Naive thymus-derived CD4-positive, alpha-beta T cell (primary cell): Measurements from ENCODE around the gene GVQW3. TPM values are rescaled to one million over a fixed set of nuclear protein-coding genes. Genes with fewer than 3 reads are reported as not detected.

ENCODE experiments used
- ATAC-seq: fragments of 150-1000 bp; cut with Tn5 transposase; 2 replicates; pipeline ENCODE4 v1.10.0; 2021; ENCODE audit warnings: mild to moderate bottlenecking, moderate library complexity
- CTCF ChIA-PET: fragments of 350-600 bp; sonication (Branson Sonifier 250); formaldehyde crosslinking; loops from one replicate; lab custom pipeline; 2021; ENCODE audit warnings: antibody characterized with exemption; lab: Charles Lee
- POLR2A ChIA-PET: fragments of 350-600 bp; sonication (Branson Sonifier 250); formaldehyde crosslinking; loops from one replicate; lab custom pipeline; 2021; ENCODE audit warnings: antibody characterized with exemption, inconsistent platforms; lab: Charles Lee
- DNase-seq, 9 donors: peaks; one replicate each; pipeline versions ENCODE4 v3.0.0 to v3.0.0-alpha.2; 2020 to 2022; ENCODE audit warnings: mixed read lengths in 1 of 9
- H3K27ac ChIP-seq: one replicate; pipeline ENCODE4 v1.7.0; 2013; ENCODE audit warnings: mild to moderate bottlenecking, low read depth, low read length, moderate library complexity
- H3K27me3 ChIP-seq, 2 donors: one replicate each; pipeline ENCODE4 v1.7.0; 2013; ENCODE audit warnings: low read length in 2 of 2, mild to moderate bottlenecking in 2 of 2, moderate library complexity in 2 of 2; ENCODE audit not compliant: control insufficient read depth in 2 of 2, insufficient read depth in 2 of 2
- H3K36me3 ChIP-seq, 3 experiments: 1 replicate in 2 of 3; 2 replicates in 1 of 3; pipeline ENCODE4 v1.7.0; 2013; ENCODE audit warnings: low read length in 3 of 3, mild to moderate bottlenecking in 3 of 3, moderate library complexity in 1 of 3; ENCODE audit not compliant: insufficient read depth in 3 of 3, control insufficient read depth in 2 of 3
- H3K4me1 ChIP-seq, 2 donors: one replicate each; pipeline ENCODE4 v1.7.0; 2013; ENCODE audit warnings: low read length in 2 of 2, mild to moderate bottlenecking in 2 of 2, moderate library complexity in 1 of 2; ENCODE audit not compliant: control insufficient read depth in 2 of 2, insufficient read depth in 2 of 2
- H3K4me3 ChIP-seq: 2 replicates; pipeline ENCODE4 v1.7.0; 2013; ENCODE audit warnings: mild to moderate bottlenecking, low read length
- H3K9me3 ChIP-seq, 3 experiments: 1 replicate in 2 of 3; 2 replicates in 1 of 3; pipeline ENCODE4 v1.7.0; 2013; ENCODE audit warnings: low read length in 3 of 3; ENCODE audit not compliant: control insufficient read depth in 2 of 3
- H3K27ac Mint-ChIP-seq, 9 donors: one replicate each; pipeline ENCODE4 v1.8.0; 2020 to 2022; ENCODE audit warnings: mixed read lengths in 9 of 9, mild to moderate bottlenecking in 8 of 9, moderate library complexity in 5 of 9, inconsistent platforms in 2 of 9
- H3K27me3 Mint-ChIP-seq, 5 donors: one replicate each; pipeline ENCODE4 v1.8.0; 2021 to 2022; ENCODE audit warnings: mixed read lengths in 5 of 5, mild to moderate bottlenecking in 1 of 5
- H3K36me3 Mint-ChIP-seq, 5 donors: one replicate each; pipeline ENCODE4 v1.8.0; 2020 to 2022; ENCODE audit warnings: mixed read lengths in 5 of 5, mild to moderate bottlenecking in 3 of 5, inconsistent platforms in 1 of 5
- H3K4me1 Mint-ChIP-seq, 7 donors: one replicate each; pipeline ENCODE4 v1.8.0; 2020 to 2022; ENCODE audit warnings: mixed read lengths in 7 of 7, mild to moderate bottlenecking in 3 of 7, inconsistent platforms in 1 of 7
- H3K4me3 Mint-ChIP-seq, 10 donors: one replicate each; pipeline ENCODE4 v1.8.0; 2020 to 2022; ENCODE audit warnings: mild to moderate bottlenecking in 10 of 10, mixed read lengths in 10 of 10, moderate library complexity in 6 of 10, inconsistent platforms in 2 of 10
- H3K9me3 Mint-ChIP-seq, 11 donors: one replicate each; pipeline ENCODE4 v1.8.0; 2020 to 2022; ENCODE audit warnings: mixed read lengths in 11 of 11, mild to moderate bottlenecking in 4 of 11, inconsistent platforms in 1 of 11, moderate library complexity in 1 of 11
- intact Hi-C, 2 donors: fragments of 100-400 bp; cut with micrococcal nuclease; formaldehyde crosslinking; loops; one replicate each; pipeline ENCODE4 v1.15.1; 2023
- polyA plus RNA-seq, 2 donors: library from polyadenylated mRNA; unstranded; fragments of 300-500 nt; fragmentation: Illumina TruSeq; gene quantifications; one replicate each; pipeline ENCODE4 v1.2.3, GENCODE V29; 2021
- total RNA-seq, 6 experiments: library from RNA in 5 of 6; stranded (reverse) in 5 of 6; gene quantifications; 1 replicate in 5 of 6; 2 replicates in 1 of 6; pipeline ENCODE4 v1.2.3 and lab custom pipeline; 2021 to 2026

GVQW3 gene
- total and polyA plus RNA-seq, 7 experiments from 2014 or later = 2.1 to 9.1 (median 5.4) TPM

DNA sequence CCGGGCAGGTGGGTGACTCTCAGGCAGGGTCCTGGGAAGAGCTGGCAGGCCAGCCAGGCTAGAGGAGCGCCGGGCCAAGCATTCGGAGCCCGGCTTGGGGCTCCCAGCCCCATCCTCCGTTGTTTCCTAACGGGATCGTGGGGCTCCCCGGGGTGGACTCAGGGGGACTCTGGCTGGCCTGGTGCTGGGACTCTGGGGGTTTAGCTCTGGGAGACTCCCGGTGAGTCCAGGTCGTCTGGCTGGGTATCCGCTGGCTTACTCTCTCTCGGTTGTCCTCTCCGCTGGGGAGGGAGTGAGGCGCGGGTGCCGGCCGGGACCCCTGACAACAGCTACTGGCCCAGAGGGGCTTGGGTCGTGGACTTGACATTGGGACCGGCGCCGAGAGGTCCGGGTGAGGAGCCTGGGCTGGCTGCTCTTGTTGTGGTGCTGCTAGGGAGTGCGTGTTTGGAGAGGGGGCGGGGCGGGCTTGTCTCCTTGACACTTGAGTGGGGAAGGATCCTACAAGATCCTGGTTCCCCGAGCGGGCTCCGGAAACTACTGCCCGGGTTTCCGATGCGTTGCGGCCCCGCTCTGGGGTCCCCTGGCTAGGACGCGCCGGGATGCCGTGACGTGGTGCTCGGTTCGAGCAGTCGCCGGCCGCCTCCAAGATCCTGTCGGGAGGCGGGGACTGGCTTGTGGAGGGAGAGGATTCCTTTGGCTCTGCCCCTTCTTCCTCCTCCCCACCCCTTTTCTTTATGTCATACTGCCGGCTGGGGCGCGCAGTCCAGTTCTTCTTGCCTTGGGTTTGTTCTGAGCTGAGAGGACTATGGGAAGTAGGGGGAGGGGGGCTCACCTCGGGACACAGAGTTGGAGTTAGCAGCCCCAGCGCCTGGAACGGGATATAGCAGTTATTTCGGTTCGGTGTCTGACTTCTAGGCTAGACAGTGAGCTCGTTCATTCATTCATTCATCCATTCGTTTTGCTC lies 64.3 kb downstream of the GVQW3 start:
- no peaks in the 10 kb centered on the region for H3K27me3 ChIP-seq
- peak overlapping the region; percentile 92 for H3K27ac ChIP-seq
- intact Hi-C loops = loop anchor here (1.0 to 10.0 kb wide), 9 partner anchors 64 to 1851 kb away; partner anchors contain the start of genes AAMDC (in 1 of the 2), ACER3 (in 1 of the 2), GVQW3 (in 1 of the 2) and POLD3 (in 1 of the 2)
- Mint-ChIP-seq H3K27me3 (no peaks in the 10 kb centered on the region), H3K4me3 (peak overlapping the region; percentile 91 to 99 (median 96)), H3K27ac (peak overlapping the region; percentile 91 to 98 (median 97)), H3K4me1 (peaks cover 34 to 64% (median 49%) of the 10 kb centered on the region in 7 donors), H3K9me3 (no peaks in the 10 kb centered on the region), H3K36me3 (peaks cover 5 to 21% (median 13%) of the 10 kb centered on the region in 5 donors)
- H3K4me1 ChIP-seq = peaks cover 12 to 19% of the 10 kb centered on the region in 2 donors
- DNase-seq = peak in 7 of 9 donors; percentile 5 to 68 (median 20)
- H3K4me3 ChIP-seq = peak overlapping the region; percentile 95
- peak; percentile 3 for ATAC-seq
- H3K9me3 ChIP-seq = no peaks in the 10 kb centered on the region
- POLR2A ChIA-PET = interaction anchor here (1.5 to 2.4 kb wide), 2 partner anchors 9 to 63 kb away, joined by 7 to 8 read pairs; partner anchors contain the start of gene GVQW3
- CTCF ChIA-PET = no interaction called here
- peaks cover 0 to 8% (median 6%) of the 10 kb centered on the region in 3 experiments for H3K36me3 ChIP-seq

DNA sequence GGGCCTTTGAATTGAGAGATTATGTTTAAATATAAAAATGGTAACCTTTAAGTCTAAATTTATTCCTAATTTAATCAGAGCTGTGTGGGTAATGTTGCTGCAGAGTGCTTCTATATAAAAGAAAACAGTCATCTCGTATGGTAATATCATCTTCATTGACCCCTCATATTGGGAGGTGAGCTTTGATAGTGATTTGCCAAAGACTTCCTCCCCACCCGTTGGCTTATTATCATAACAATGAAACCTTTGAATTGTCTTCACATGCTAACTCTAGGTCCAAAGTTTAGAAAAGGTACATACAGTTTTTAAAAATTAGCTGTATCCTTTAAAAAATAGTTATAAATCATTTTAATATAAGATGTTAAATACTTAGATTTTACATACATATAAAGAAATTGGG lies 67.4 kb downstream of the GVQW3 start:
- Histone ChIP-seq H3K27ac (no peak overlapping the region), H3K4me1 (peaks cover 8 to 10% of the 10 kb centered on the region in 2 donors), H3K36me3 (peaks cover 6 to 21% (median 10%) of the 10 kb centered on the region in 3 experiments), H3K27me3 (no peaks in the 10 kb centered on the region), H3K4me3 (no peak overlapping the region), H3K9me3 (no peaks in the 10 kb centered on the region)
- H3K36me3 Mint-ChIP-seq = peaks cover 8 to 40% (median 21%) of the 10 kb centered on the region in 5 donors
- DNase-seq (no peak), ATAC-seq (no peak)
- H3K27me3 Mint-ChIP-seq = no peaks in the 10 kb centered on the region
- H3K4me1 Mint-ChIP-seq = peaks cover 23 to 63% (median 44%) of the 10 kb centered on the region in 7 donors
- intact Hi-C loops = loop anchor here (10.0 kb wide), 4 partner anchors 336 to 1854 kb away; partner anchors contain the start of genes AAMDC (in 1 of the 2), POLD3 (in 1 of the 2), RSF1 (in 1 of the 2) and SPCS2 (in 1 of the 2)
- no peaks in the 10 kb centered on the region for H3K9me3 Mint-ChIP-seq
- ChIA-PET CTCF (no interaction called here), POLR2A (no interaction called here)
- no peak overlapping the region for H3K4me3 Mint-ChIP-seq
- H3K27ac Mint-ChIP-seq = no peak overlapping the region

DNA sequence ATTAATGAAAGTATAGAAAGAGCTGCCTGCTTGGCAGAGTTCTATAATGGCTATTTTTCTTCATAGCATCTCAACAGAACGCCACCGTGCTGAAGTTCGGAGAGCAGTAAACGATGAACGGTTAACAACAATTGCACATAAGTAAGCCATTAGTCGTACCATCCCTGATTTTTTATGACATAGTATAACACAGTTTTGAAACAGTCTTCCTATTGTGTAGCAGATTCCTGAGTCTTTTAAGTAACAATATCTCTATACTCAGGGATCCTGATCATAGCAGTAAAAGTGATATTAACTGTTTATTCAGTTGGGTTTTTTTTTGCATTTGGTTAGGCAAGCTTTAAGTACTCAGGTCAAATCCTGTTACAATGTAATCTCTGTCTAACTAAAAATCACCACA lies 72.1 kb downstream of the GVQW3 start:
- Histone ChIP-seq H3K27me3 (no peaks in the 10 kb centered on the region), H3K4me3 (no peak overlapping the region), H3K36me3 (peaks cover 11 to 24% (median 16%) of the 10 kb centered on the region in 3 experiments), H3K4me1 (no peaks in the 10 kb centered on the region), H3K27ac (no peak overlapping the region), H3K9me3 (no peaks in the 10 kb centered on the region)
- no peak overlapping the region for H3K27ac Mint-ChIP-seq
- DNase-seq = no peak
- H3K36me3 Mint-ChIP-seq = peaks cover 5 to 43% (median 21%) of the 10 kb centered on the region in 5 donors
- no peak overlapping the region for H3K4me3 Mint-ChIP-seq
- H3K4me1 Mint-ChIP-seq = peaks cover 9 to 31% (median 21%) of the 10 kb centered on the region in 7 donors
- ChIA-PET POLR2A (interaction anchor here (1.6 kb wide), 1 partner anchor 8 kb away, joined by 7 read pairs; no protein-coding TSS in a partner anchor), CTCF (no interaction called here)
- no peak for ATAC-seq
- intact Hi-C loops = no loop called here
- H3K9me3 Mint-ChIP-seq = no peaks in the 10 kb centered on the region
- H3K27me3 Mint-ChIP-seq = no peaks in the 10 kb centered on the region

DNA sequence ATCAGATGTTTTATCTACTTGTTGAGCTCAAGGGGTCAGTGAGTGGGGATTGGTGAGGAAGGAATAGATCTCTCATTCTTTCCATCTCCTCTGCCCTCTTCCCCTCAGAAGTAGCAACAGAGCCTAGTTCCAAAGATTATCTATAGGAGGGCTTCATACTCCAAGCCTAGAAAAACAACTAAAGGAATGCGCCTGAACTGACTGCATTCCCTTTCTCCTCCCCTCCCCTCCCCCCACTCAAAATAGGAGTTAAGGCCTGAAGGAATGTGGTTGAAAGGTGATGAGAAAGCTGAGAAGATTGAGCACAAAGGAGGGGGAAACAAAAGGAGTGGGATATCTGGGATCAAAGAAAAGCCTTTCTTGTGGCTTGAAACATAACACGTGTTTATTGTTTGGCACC lies 74.2 kb downstream of the GVQW3 start:
- peaks cover 4 to 37% (median 25%) of the 10 kb centered on the region in 5 donors for H3K36me3 Mint-ChIP-seq
- Histone ChIP-seq H3K27me3 (no peaks in the 10 kb centered on the region), H3K4me1 (no peaks in the 10 kb centered on the region), H3K4me3 (no peak overlapping the region), H3K27ac (no peak overlapping the region), H3K36me3 (peaks cover 11 to 30% (median 17%) of the 10 kb centered on the region in 3 experiments), H3K9me3 (no peaks in the 10 kb centered on the region)
- H3K27me3 Mint-ChIP-seq = no peaks in the 10 kb centered on the region
- peaks cover 8 to 20% (median 10%) of the 10 kb centered on the region in 7 donors for H3K4me1 Mint-ChIP-seq
- ATAC-seq (no peak), DNase-seq (no peak)
- ChIA-PET POLR2A (interaction anchor here (0.6 to 1.2 kb wide), 2 partner anchors 8 to 137 kb away, joined by 3 to 7 read pairs; no protein-coding TSS in a partner anchor), CTCF (no interaction called here)
- no peak overlapping the region for H3K27ac Mint-ChIP-seq
- intact Hi-C loops = no loop called here
- H3K4me3 Mint-ChIP-seq = no peak overlapping the region
- H3K9me3 Mint-ChIP-seq = no peaks in the 10 kb centered on the region

DNA sequence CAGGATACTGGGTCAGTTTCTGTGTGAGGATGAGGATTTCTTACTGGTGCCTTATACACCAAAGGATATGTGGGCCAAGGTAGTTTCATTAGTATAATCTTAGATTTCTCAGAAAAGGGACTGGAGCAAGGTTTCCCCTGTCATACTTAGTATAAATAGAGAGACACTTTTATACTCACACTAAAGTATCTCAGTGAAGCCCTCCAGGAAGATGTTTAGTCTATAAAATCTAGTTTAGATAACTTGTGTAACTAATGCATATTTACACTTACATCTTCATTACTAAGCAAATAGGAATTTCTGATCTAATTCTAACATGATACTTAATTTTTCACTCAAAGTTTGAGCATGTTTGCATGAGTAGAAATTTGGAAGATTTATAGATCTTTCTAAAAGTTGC lies 74.8 kb downstream of the GVQW3 start:
- peaks cover 11 to 30% (median 17%) of the 10 kb centered on the region in 3 experiments for H3K36me3 ChIP-seq
- ChIA-PET CTCF (no interaction called here), POLR2A (no interaction called here)
- no peaks in the 10 kb centered on the region for H3K27me3 Mint-ChIP-seq
- no peaks in the 10 kb centered on the region for H3K9me3 ChIP-seq
- ATAC-seq (no peak), DNase-seq (no peak)
- no peaks in the 10 kb centered on the region for H3K4me1 ChIP-seq
- peaks cover 4 to 38% (median 26%) of the 10 kb centered on the region in 5 donors for H3K36me3 Mint-ChIP-seq
- H3K4me3 ChIP-seq = no peak overlapping the region
- no peak overlapping the region for H3K4me3 Mint-ChIP-seq
- no peaks in the 10 kb centered on the region for H3K27me3 ChIP-seq
- H3K27ac Mint-ChIP-seq = no peak overlapping the region
- intact Hi-C loops = no loop called here
- H3K27ac ChIP-seq = no peak overlapping the region
- peaks cover 7 to 19% (median 10%) of the 10 kb centered on the region in 7 donors for H3K4me1 Mint-ChIP-seq
- no peaks in the 10 kb centered on the region for H3K9me3 Mint-ChIP-seq

DNA sequence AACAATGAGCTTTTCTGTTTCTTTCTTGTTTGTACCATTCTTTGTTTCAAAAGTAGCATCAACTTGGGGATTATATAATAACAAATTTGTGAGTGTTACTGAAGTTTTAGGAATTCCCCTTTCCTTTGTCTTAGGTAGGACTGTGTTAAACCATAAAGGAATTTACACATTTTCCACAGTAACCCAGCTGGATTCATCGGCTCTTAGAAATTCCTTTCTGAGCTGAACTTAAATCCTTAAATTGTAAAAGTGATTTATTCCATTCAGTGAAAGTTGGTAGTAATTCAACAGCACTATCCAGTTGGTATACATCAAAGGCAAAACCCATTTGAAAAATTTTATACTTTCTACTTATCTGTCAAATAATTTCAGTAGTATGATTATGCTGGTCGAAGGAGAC lies 75.4 kb downstream of the GVQW3 start:
- Mint-ChIP-seq H3K9me3 (no peaks in the 10 kb centered on the region), H3K27ac (no peak overlapping the region), H3K36me3 (peaks cover 4 to 36% (median 23%) of the 10 kb centered on the region in 5 donors), H3K4me3 (no peak overlapping the region), H3K27me3 (no peaks in the 10 kb centered on the region), H3K4me1 (peaks cover 4 to 15% (median 9%) of the 10 kb centered on the region in 7 donors)
- Histone ChIP-seq H3K36me3 (peaks cover 11 to 30% (median 13%) of the 10 kb centered on the region in 3 experiments), H3K4me1 (no peaks in the 10 kb centered on the region), H3K27ac (no peak overlapping the region), H3K4me3 (no peak overlapping the region), H3K27me3 (no peaks in the 10 kb centered on the region), H3K9me3 (no peaks in the 10 kb centered on the region)
- DNase-seq (no peak), ATAC-seq (no peak)
- intact Hi-C loops = no loop called here
- ChIA-PET POLR2A (no interaction called here), CTCF (no interaction called here)
